ENCODE results near the gene SVOP.

Gene SVOP

GRCh38 chr12:109020796-109021380 lies at the start of gene SVOP:
TSS of gene SVOP (minus strand) at chr12:109021068. CDS start at chr12:109020868, 200 bp downstream.
- ChIA-PET POLR2A (ENCODE audit: low non-redundant PET) (no interaction called here), CTCF (interaction anchor here (0.5 to 1.4 kb wide), 4 partner anchors 45 to 368 kb away, joined by 3 to 6 read pairs (median 4); no protein-coding TSS in a partner anchor)
- H3K27ac ChIP-seq, result no peak within 1 kb of the TSS
- peak; percentile 74 for DNase-seq (ENCODE audit: low spot score)
- TF ChIP-seq CTCF (conservative IDR thresholded peaks at IDR 0.05; ENCODE audit: low read depth), result no peak

- no peak for DNase-seq (ENCODE audit: low spot score)
- TF ChIP-seq CTCF (conservative IDR thresholded peaks at IDR 0.05; ENCODE audit: low read depth), result no peak
- POLR2A ChIA-PET (ENCODE audit: low non-redundant PET), result no interaction called here
- CTCF ChIA-PET, result interaction anchor here (0.7 kb wide), 1 partner anchor 8 kb away, joined by 3 read pairs; no protein-coding TSS in a partner anchor
- no peak overlapping the region for H3K27ac ChIP-seq
These were observed 48.7 kb upstream of the SVOP start for GRCh38 chr12:109069307-109070271.

- CTCF ChIA-PET, result no interaction called here
- no peak for TF ChIP-seq CTCF (conservative IDR thresholded peaks at IDR 0.05; ENCODE audit: low read depth)
- DNase-seq (ENCODE audit: low spot score), result no peak
- POLR2A ChIA-PET (ENCODE audit: low non-redundant PET), result no interaction called here
- H3K27ac ChIP-seq, result no peak overlapping the region
These were observed 45.0 kb upstream of the SVOP start for GRCh38 chr12:109065853-109066193.

- POLR2A ChIA-PET (ENCODE audit: low non-redundant PET), result no interaction called here
These were observed 44.4 kb upstream of the SVOP start for GRCh38 chr12:109065154-109065852.

GRCh38 chr12:109064143-109064542 lies 43.3 kb upstream of the SVOP start:
- CTCF ChIA-PET, result interaction anchor here (0.6 to 0.7 kb wide), 2 partner anchors 113 to 306 kb away, joined by 3 read pairs; no protein-coding TSS in a partner anchor
- no peak for TF ChIP-seq CTCF (conservative IDR thresholded peaks at IDR 0.05; ENCODE audit: low read depth)

More at GRCh38 chr12:109065154-109065852, 44.4 kb upstream of the SVOP start:
- CTCF ChIA-PET, result no interaction called here
- DNase-seq (ENCODE audit: low spot score), result no peak
- no peak overlapping the region for H3K27ac ChIP-seq
- TF ChIP-seq CTCF (conservative IDR thresholded peaks at IDR 0.05; ENCODE audit: low read depth), result no peak

GRCh38 chr12:109058773-109059172 lies 37.9 kb upstream of the SVOP start:
- ChIA-PET CTCF (no interaction called here), POLR2A (ENCODE audit: low non-redundant PET) (no interaction called here)
- DNase-seq (ENCODE audit: low spot score), result no peak
- no peak overlapping the region for H3K27ac ChIP-seq
- TF ChIP-seq CTCF (conservative IDR thresholded peaks at IDR 0.05; ENCODE audit: low read depth), result no peak

More at GRCh38 chr12:109064143-109064542, 43.3 kb upstream of the SVOP start:
- H3K27ac ChIP-seq, result no peak overlapping the region
- no peak for DNase-seq (ENCODE audit: low spot score)
- POLR2A ChIA-PET (ENCODE audit: low non-redundant PET), result no interaction called here

Data from RWPE1 (cell line).